Type B pancreatic cell (in vitro differentiated cells): ENCODE measurements around the gene WDR54. TPM values are rescaled to one million over a fixed set of nuclear protein-coding genes. Genes with fewer than 3 reads are reported as not detected.

ENCODE experiments used
- DNase-seq: peaks from one replicate; pipeline ENCODE4 v3.0.0; 2021; ENCODE audit warnings: mixed read lengths; ENCODE audit not compliant: unreplicated experiment; ENCODE audit errors: extremely low spot score
- H3K27ac Mint-ChIP-seq: 2 replicates; pipeline ENCODE4 v1.8.0; 2021; ENCODE audit warnings: mild to moderate bottlenecking, mixed read lengths
- H3K27me3 Mint-ChIP-seq: 2 replicates; pipeline ENCODE4 v1.8.0; 2021; ENCODE audit warnings: mixed read lengths
- H3K36me3 Mint-ChIP-seq: 2 replicates; pipeline ENCODE4 v1.8.0; 2021; ENCODE audit warnings: mixed read lengths
- H3K4me1 Mint-ChIP-seq: one replicate; pipeline ENCODE4 v1.8.0; 2021; ENCODE audit warnings: mixed read lengths; ENCODE audit not compliant: unreplicated experiment
- H3K4me3 Mint-ChIP-seq: 2 replicates; pipeline ENCODE4 v1.8.0; 2021; ENCODE audit warnings: mild to moderate bottlenecking, mixed read lengths
- H3K9me3 Mint-ChIP-seq: 2 replicates; pipeline ENCODE4 v1.8.0; 2021; ENCODE audit warnings: mixed read lengths
- total RNA-seq: library from RNA; stranded (reverse); gene quantifications from 2 replicates; pipeline ENCODE4 v1.2.1, GENCODE V29; 2021; ENCODE audit warnings: low replicate concordance
- TF ChIP-seq, protein P1 (sequence below): fragments of 200-600 bp; sonication (generic); conservative IDR thresholded peaks from 2 replicates; pipeline ENCODE4 v1.5.0; 2021; ENCODE audit warnings: antibody characterized with exemption, mild to moderate bottlenecking

WDR54 gene
- total RNA-seq, 1 donor from 2014 or later: 41.7 TPM

DNA sequence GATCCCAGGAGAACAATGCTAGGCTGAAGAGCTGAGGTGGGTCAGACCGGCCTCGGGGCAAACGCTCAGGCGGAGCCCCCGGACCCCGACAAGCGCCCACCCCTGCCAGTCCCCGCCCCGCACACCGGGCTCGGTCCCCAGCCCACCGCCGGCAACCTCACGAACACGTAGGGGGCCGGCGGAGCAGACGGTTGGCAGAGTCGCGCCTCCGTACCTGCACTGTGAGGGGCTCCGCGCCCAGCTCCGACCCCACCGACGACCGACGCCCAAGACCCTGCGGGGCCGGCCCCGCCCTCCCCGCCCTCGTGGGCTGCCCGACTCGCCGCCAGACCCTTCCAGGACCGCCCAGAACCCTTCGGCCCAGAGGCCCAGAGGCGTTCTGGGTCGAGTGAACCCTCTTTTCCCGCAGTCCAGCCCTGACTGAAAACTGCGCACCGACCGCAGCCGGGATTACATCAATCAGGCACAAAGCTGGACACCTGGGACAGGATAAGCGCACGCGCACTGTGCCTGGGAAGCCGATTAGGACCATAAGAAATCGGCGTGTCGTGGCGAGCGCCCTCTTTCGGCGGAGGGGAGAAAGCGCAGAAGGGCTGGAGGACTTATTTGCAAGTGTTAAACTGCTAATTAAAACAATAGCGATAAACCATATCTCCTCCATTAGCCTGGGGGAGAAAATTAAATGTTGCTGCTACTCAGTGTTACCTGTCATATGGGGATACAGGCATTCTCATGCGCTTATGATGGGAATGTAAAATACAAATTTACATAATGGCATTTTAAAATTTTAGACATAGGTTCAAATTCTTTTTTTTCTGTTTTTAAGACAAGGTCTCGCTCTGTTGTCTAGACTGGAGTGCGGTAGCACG lies 29.7 kb upstream of the WDR54 start:
- TF ChIP-seq, protein P1, sequence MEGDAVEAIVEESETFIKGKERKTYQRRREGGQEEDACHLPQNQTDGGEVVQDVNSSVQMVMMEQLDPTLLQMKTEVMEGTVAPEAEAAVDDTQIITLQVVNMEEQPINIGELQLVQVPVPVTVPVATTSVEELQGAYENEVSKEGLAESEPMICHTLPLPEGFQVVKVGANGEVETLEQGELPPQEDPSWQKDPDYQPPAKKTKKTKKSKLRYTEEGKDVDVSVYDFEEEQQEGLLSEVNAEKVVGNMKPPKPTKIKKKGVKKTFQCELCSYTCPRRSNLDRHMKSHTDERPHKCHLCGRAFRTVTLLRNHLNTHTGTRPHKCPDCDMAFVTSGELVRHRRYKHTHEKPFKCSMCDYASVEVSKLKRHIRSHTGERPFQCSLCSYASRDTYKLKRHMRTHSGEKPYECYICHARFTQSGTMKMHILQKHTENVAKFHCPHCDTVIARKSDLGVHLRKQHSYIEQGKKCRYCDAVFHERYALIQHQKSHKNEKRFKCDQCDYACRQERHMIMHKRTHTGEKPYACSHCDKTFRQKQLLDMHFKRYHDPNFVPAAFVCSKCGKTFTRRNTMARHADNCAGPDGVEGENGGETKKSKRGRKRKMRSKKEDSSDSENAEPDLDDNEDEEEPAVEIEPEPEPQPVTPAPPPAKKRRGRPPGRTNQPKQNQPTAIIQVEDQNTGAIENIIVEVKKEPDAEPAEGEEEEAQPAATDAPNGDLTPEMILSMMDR: peak; percentile 99
- H3K4me1 Mint-ChIP-seq: peaks cover 10% of the 10 kb centered on the region
- no peak overlapping the region for H3K4me3 Mint-ChIP-seq
- H3K36me3 Mint-ChIP-seq: no peaks in the 10 kb centered on the region
- DNase-seq: peak; percentile 93
- H3K9me3 Mint-ChIP-seq: no peaks in the 10 kb centered on the region
- peak overlapping the region; percentile 99 for H3K27ac Mint-ChIP-seq
- no peaks in the 10 kb centered on the region for H3K27me3 Mint-ChIP-seq

DNA sequence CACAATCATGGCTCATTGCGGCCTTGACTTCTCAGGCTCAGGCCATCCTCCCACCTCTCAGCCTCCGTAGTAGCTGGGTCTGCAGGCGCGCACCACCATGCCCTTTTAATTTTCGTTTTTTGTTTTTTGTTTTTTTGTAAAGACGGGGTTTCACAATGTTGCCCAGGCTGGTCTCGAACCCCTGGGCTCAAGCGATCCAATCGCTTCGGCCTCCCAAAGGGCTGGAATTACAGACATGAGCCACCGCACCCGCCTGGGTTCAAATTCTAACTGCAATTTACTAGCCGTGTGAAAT lies 29.1 kb upstream of the WDR54 start:
- H3K9me3 Mint-ChIP-seq: no peaks in the 10 kb centered on the region
- H3K4me3 Mint-ChIP-seq: peak overlapping the region; percentile 68
- peaks cover 10% of the 10 kb centered on the region for H3K4me1 Mint-ChIP-seq
- TF ChIP-seq, protein P1: no peak
- peak overlapping the region; percentile 99 for H3K27ac Mint-ChIP-seq
- H3K27me3 Mint-ChIP-seq: no peaks in the 10 kb centered on the region
- no peaks in the 10 kb centered on the region for H3K36me3 Mint-ChIP-seq
- DNase-seq: no peak

DNA sequence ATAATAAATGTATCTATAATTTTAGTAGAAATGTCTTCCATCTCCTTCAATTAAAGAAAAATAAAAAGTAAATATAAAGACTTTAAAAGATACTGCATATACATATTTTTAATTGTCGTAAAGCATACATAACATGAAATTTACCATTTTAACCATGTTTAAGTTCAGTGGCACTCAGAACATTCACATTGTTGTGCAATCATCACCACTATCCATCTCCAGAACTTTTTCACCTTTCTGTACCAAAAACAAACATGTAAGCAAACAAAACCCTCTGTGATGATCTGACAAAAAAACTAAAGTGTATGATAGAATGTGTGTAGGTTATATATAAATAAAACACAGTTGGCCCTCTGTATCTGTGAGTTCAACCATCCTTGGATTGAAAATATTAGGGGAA lies 28.0 kb upstream of the WDR54 start:
- TF ChIP-seq, protein P1: no peak
- peak overlapping the region; percentile 11 for H3K4me3 Mint-ChIP-seq
- peaks cover 10% of the 10 kb centered on the region for H3K4me1 Mint-ChIP-seq
- no peaks in the 10 kb centered on the region for H3K27me3 Mint-ChIP-seq
- H3K27ac Mint-ChIP-seq: no peak overlapping the region
- H3K9me3 Mint-ChIP-seq: no peaks in the 10 kb centered on the region
- H3K36me3 Mint-ChIP-seq: no peaks in the 10 kb centered on the region
- no peak for DNase-seq

DNA sequence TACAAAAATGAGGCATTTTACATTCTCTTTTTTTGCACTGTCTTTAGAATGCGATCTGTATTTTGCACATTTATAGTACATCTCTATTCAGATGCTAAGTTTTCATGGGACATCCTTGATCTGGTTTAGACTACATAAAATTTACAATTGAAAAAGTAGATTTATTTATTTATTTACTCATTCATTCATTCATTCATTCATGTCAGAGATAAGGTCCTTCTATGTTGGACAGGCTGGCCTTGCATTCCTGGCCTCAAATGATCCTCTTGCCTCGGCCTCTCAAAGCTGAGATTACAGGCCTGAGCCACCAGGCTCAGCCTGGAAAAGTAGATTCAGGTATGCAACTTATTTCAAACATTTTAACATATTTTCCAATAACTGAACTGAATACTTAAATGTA lies 25.4 kb upstream of the WDR54 start:
- DNase-seq: no peak
- TF ChIP-seq, protein P1: peak; percentile 33
- Mint-ChIP-seq H3K9me3 (no peaks in the 10 kb centered on the region), H3K4me1 (peaks cover under 1% of the 10 kb centered on the region), H3K36me3 (no peaks in the 10 kb centered on the region), H3K27ac (no peak overlapping the region), H3K27me3 (peaks cover 3% of the 10 kb centered on the region), H3K4me3 (no peak overlapping the region)

DNA sequence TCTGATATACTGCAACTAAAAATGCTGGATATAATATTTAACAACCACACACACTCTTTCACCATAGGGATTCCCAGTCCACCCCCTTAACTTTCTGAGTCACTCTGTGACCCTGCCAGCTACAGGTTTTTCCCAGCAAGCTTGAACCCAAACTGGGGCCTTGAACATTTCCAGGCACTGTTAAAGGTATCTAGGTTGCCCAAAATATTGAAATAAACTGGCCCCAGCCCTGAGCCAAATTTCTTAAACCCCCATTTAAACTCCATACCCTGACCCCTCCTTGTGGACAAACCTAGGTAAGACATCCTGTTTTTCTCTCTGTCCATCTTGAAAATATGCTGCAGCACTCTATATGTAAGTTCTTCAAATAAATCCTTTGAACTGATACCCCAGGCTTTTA lies 21.7 kb upstream of the WDR54 start:
- no peak overlapping the region for H3K4me3 Mint-ChIP-seq
- TF ChIP-seq, protein P1: peak; percentile 75
- no peak overlapping the region for H3K27ac Mint-ChIP-seq
- DNase-seq: no peak
- H3K9me3 Mint-ChIP-seq: no peaks in the 10 kb centered on the region
- H3K36me3 Mint-ChIP-seq: no peaks in the 10 kb centered on the region
- no peaks in the 10 kb centered on the region for H3K4me1 Mint-ChIP-seq
- peaks cover 3% of the 10 kb centered on the region for H3K27me3 Mint-ChIP-seq
